HG03135 (cell line): Measurements from ENCODE around the gene MLIP.
A peak's percentile ranks its signal among the peaks of the same experiment; 100 is the strongest.

Source experiments
- ATAC-seq: cut with Tn5 transposase; IDR thresholded peaks from one replicate; pipeline ENCODE4 v1.9.1; 2021; ENCODE audit warnings: mild to moderate bottlenecking, moderate library complexity; ENCODE audit not compliant: unreplicated experiment

MLIP gene

GRCh38 chr6:54273214-54273820 is 162.1 kb downstream of the MLIP start:
- ATAC-seq = no peak

- no peak for ATAC-seq
Measured at GRCh38 chr6:54274383-54274782, 163.1 kb downstream of the MLIP start.

GRCh38 chr6:54282186-54282585 is 170.9 kb downstream of the MLIP start:
- no peak for ATAC-seq

- no peak for ATAC-seq
Measured at GRCh38 chr6:54284161-54284860, 173.1 kb downstream of the MLIP start.

GRCh38 chr6:54285595-54285994 is 174.4 kb downstream of the MLIP start:
- no peak for ATAC-seq

- no peak for ATAC-seq
Measured at GRCh38 chr6:54286141-54286540, 174.9 kb downstream of the MLIP start.

GRCh38 chr6:54288474-54288873 is 177.2 kb downstream of the MLIP start:
- no peak for ATAC-seq

GRCh38 chr6:54289426-54289825 is 178.2 kb downstream of the MLIP start:
- no peak for ATAC-seq

GRCh38 chr6:54291146-54291545 is 179.9 kb downstream of the MLIP start:
- ATAC-seq = peak; percentile 71

- ATAC-seq = peak; percentile 95
Measured at GRCh38 chr6:54291738-54292137, 180.5 kb downstream of the MLIP start.

- no peak for ATAC-seq
Measured at GRCh38 chr6:54294965-54295532, 183.8 kb downstream of the MLIP start.

GRCh38 chr6:54299542-54300269 is 188.5 kb downstream of the MLIP start:
- ATAC-seq = no peak

GRCh38 chr6:54301770-54302169 is 190.5 kb downstream of the MLIP start:
- no peak for ATAC-seq

GRCh38 chr6:54307439-54307910 is 196.2 kb downstream of the MLIP start:
- ATAC-seq = peak; percentile 61

GRCh38 chr6:54308289-54308985 is 197.2 kb downstream of the MLIP start, which contains the start of gene TINAG:
Gene TINAG, plus strand, starts transcription at chr6:54308441. Its CDS starts 110 bp downstream, at chr6:54308551.
- ATAC-seq = peak; percentile 46

GRCh38 chr6:54308986-54309315 is 197.7 kb downstream of the MLIP start:
- ATAC-seq = no peak

- no peak for ATAC-seq
Measured at GRCh38 chr6:54310377-54311152, 199.3 kb downstream of the MLIP start.

GRCh38 chr6:54315656-54316055 is 204.4 kb downstream of the MLIP start:
- no peak for ATAC-seq
